Kidney (tissue), 14 donors: ENCODE data around the gene ZNF579. TPM values are rescaled to one million over a fixed set of nuclear protein-coding genes. Genes with fewer than 3 reads are reported as not detected.
A peak's percentile ranks its signal among the peaks of the same experiment; 100 is the strongest.

Source experiments
- DNase-seq, 5 donors: peaks; one replicate each; pipeline ENCODE4 v3.0.0-alpha.2; 2013 to 2020
- FAIRE-seq: peaks from 2 replicates; lab custom pipeline; 2012; peaks lifted over from hg19 to GRCh38; lab: Jason Lieb, UNC
- H3K27ac ChIP-seq, 2 donors: one replicate each; pipeline ENCODE4 v1.7.0; 2013; ENCODE audit warnings: low read depth in 2 of 2, low read length in 2 of 2, inconsistent platforms in 1 of 2
- H3K27me3 ChIP-seq: one replicate; pipeline ENCODE4 v1.7.1; 2013; ENCODE audit warnings: low read length, inconsistent platforms; ENCODE audit not compliant: control insufficient read depth, insufficient read depth
- H3K36me3 ChIP-seq, 3 donors: one replicate each; pipeline versions ENCODE4 v1.7.0 to v1.7.1; 2013; ENCODE audit warnings: low read length in 3 of 3, control low read depth in 1 of 3, inconsistent platforms in 1 of 3; ENCODE audit not compliant: insufficient read depth in 3 of 3, control insufficient read depth in 2 of 3
- H3K4me1 ChIP-seq, 3 donors: one replicate each; pipeline versions ENCODE4 v1.7.0 to v1.7.1; 2013; ENCODE audit warnings: low read length in 3 of 3, inconsistent platforms in 1 of 3, low read depth in 1 of 3; ENCODE audit not compliant: control insufficient read depth in 2 of 3, insufficient read depth in 2 of 3
- H3K4me3 ChIP-seq, 3 donors: one replicate each; pipeline versions ENCODE4 v1.7.0 to v1.8.1; 2013; ENCODE audit warnings: low read length in 3 of 3, control low read depth in 1 of 3, inconsistent platforms in 1 of 3
- H3K9ac ChIP-seq, 3 donors: one replicate each; pipeline versions ENCODE4 v1.7.0 to v1.7.1; 2013; ENCODE audit warnings: low read length in 3 of 3, control low read depth in 1 of 3, inconsistent platforms in 1 of 3
- H3K9me3 ChIP-seq, 3 donors: one replicate each; pipeline versions ENCODE4 v1.7.0 to v1.7.1; 2013; ENCODE audit warnings: low read length in 3 of 3, control low read depth in 1 of 3, inconsistent platforms in 1 of 3; ENCODE audit not compliant: control insufficient read depth in 2 of 3, insufficient read depth in 1 of 3
- intact Hi-C: fragments of 100-400 bp; cut with DNase I; formaldehyde crosslinking; loops from one replicate; pipeline ENCODE4 v1.11.1; 2022
- polyA plus RNA-seq: library from polyadenylated mRNA; stranded (reverse); fragments of 350-450 nt; fragmentation: Illumina TruSeq; extraction: RNeasy Lipid Tissue Mini Kit (QIAGEN cat#74804); gene quantifications from one replicate; pipeline ENCODE4 v1.2.3, GENCODE V29; 2014; ENCODE audit warnings: low read depth, low replicate concordance; ENCODE audit not compliant: insufficient read depth
- total RNA-seq: library from RNA; stranded (reverse); fragmentation: NEBNext Ultra II Directional; extraction: Animal tissue kit (Norgen Biotek cat#: 25700); gene quantifications from one replicate; pipeline ENCODE4 v1.2.1, GENCODE V29; 2021
- TF ChIP-seq, protein P1 (sequence below): IDR thresholded peaks from 3 replicates; pipeline ENCODE4 v1.5.1; 2012; ENCODE audit warnings: mild to moderate bottlenecking, moderate library complexity, borderline replicate concordance; ENCODE audit not compliant: insufficient read depth; ENCODE audit errors: extremely low read depth
- donor health status: control.
- donor health status: control.
- donor health status: control.
- donor health status: control.
- donor health status: control.
- donor health status: DM: yes; HTN: yes; CAD: no.
- donor health status: Normal renal cell carcinoma (clear cell type).

ZNF579 gene
- total and polyA plus RNA-seq, 2 donors from 2014 or later, result 10.9 to 16.6 TPM

DNA sequence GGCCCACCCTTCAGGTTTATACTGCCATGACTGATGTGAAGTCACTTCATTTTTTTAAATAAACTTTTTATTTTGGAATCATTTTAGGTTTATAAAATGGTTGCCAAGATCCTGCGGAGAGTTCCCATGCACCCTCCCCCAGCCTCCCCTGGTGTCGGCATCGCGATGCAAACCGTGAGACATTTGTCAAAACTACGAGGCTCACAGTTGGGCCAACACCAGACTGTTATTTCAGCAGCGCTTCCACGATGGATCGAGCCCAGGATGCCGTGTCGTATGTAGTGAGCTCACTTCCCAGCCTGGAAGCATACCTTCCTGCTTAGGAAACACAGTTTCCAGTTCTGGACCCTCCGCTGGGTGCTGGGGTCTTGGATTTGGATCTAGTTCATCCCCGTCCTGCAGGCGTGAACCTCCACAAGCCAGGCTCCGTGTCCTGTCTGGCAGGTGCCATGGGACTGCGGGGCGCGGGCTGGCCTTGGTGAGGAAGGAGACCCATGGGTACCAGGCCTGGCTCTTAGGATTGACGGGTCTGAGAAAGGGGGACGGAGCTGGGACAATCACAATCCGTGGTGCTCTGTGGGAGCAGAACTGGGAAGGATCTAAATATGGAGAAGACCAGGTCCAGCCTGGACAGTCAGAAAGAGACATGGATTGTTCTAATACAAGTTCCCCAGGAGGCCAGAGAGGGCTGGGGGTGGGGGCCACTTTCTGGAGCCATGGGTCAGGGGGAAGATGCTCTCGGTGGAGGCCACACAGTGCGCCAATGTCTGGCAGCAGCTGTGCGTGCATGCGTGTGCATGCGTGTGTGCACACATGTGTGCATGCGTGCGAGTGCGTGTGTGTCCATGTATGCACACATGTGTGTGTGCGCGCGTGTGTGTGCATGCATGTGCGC, 41.3 kb downstream of the ZNF579 start:
- Histone ChIP-seq H3K4me1 (no peaks in the 10 kb centered on the region), H3K9ac (no peak overlapping the region), H3K4me3 (no peak overlapping the region), H3K36me3 (no peaks in the 10 kb centered on the region), H3K9me3 (no peaks in the 10 kb centered on the region), H3K27ac (no peak overlapping the region), H3K27me3 (no peaks in the 10 kb centered on the region)
- no peak for DNase-seq
- TF ChIP-seq, protein P1, sequence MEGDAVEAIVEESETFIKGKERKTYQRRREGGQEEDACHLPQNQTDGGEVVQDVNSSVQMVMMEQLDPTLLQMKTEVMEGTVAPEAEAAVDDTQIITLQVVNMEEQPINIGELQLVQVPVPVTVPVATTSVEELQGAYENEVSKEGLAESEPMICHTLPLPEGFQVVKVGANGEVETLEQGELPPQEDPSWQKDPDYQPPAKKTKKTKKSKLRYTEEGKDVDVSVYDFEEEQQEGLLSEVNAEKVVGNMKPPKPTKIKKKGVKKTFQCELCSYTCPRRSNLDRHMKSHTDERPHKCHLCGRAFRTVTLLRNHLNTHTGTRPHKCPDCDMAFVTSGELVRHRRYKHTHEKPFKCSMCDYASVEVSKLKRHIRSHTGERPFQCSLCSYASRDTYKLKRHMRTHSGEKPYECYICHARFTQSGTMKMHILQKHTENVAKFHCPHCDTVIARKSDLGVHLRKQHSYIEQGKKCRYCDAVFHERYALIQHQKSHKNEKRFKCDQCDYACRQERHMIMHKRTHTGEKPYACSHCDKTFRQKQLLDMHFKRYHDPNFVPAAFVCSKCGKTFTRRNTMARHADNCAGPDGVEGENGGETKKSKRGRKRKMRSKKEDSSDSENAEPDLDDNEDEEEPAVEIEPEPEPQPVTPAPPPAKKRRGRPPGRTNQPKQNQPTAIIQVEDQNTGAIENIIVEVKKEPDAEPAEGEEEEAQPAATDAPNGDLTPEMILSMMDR, result no peak
- intact Hi-C loops, result no loop called here
- FAIRE-seq, result no peak

DNA sequence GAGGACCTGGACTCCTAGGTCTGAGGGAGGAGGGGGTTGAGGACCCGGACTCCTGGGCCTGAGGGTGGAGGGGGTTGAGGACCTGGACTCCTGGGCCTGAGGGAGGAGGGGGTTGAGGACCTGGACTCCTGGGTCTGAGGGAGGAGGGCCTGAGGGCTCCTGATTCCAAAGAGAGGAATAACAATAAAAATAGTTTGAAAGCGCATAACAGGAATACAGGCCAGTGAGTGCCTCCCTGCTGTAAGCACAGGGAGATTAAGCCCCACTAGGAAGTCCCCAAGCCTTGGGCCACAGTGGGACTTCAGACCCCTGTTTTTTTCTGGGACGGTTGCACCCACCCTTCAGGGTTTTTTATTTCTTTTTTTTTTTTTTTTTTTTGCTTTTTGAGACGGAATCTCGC, 42.5 kb downstream of the ZNF579 start:
- H3K27me3 ChIP-seq, result no peaks in the 10 kb centered on the region
- DNase-seq (no peak), FAIRE-seq (no peak)
- no peak overlapping the region for H3K27ac ChIP-seq
- H3K9ac ChIP-seq, result no peak overlapping the region
- TF ChIP-seq, protein P1, result no peak
- H3K4me3 ChIP-seq, result no peak overlapping the region
- no peaks in the 10 kb centered on the region for H3K36me3 ChIP-seq
- intact Hi-C loops, result no loop called here
- H3K9me3 ChIP-seq, result no peaks in the 10 kb centered on the region
- no peaks in the 10 kb centered on the region for H3K4me1 ChIP-seq

DNA sequence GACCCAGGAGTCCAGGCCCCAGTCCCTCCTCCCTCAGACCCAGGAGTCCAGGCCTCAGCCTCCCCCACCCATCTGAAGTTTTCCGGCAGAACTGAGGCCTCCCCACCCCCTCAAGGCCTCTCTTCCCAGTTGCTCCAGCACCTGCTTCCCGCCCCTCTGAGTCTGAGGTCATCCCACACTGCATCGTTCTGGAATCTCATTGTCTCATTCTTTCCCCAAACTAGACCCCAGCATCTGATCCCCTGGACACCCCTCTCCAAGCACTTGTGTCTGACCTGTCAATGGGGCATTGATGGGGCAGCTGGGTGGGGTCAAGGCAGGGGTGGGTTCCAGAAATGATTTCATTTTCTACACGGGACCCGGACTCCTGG, 42.9 kb downstream of the ZNF579 start:
- Histone ChIP-seq H3K4me3 (no peak overlapping the region), H3K36me3 (no peaks in the 10 kb centered on the region), H3K27me3 (no peaks in the 10 kb centered on the region), H3K9ac (no peak overlapping the region), H3K4me1 (no peaks in the 10 kb centered on the region), H3K9me3 (no peaks in the 10 kb centered on the region), H3K27ac (no peak overlapping the region)
- intact Hi-C loops, result no loop called here
- TF ChIP-seq, protein P1, result no peak
- no peak for FAIRE-seq
- DNase-seq, result peak in 1 of 5 donors; percentile 30
